Osteocyte (in vitro differentiated cells): ENCODE measurements around the gene DYNC1H1. TPM values are rescaled to one million over a fixed set of nuclear protein-coding genes. Genes with fewer than 3 reads are reported as not detected.
A peak's percentile ranks its signal among the peaks of the same experiment; 100 is the strongest.

Source experiments
- DNase-seq: peaks from one replicate; pipeline ENCODE4 v3.0.0; 2021; ENCODE audit warnings: mixed read lengths; ENCODE audit not compliant: unreplicated experiment; ENCODE audit errors: extremely low spot score
- H3K27ac Mint-ChIP-seq: one replicate; pipeline ENCODE4 v1.8.0; 2021; ENCODE audit warnings: mild to moderate bottlenecking, mixed read lengths; ENCODE audit not compliant: unreplicated experiment
- H3K27me3 Mint-ChIP-seq: one replicate; pipeline ENCODE4 v1.8.0; 2021; ENCODE audit warnings: mixed read lengths; ENCODE audit not compliant: unreplicated experiment
- H3K36me3 Mint-ChIP-seq: one replicate; pipeline ENCODE4 v1.8.0; 2021; ENCODE audit warnings: mixed read lengths; ENCODE audit not compliant: unreplicated experiment
- H3K4me1 Mint-ChIP-seq: one replicate; pipeline ENCODE4 v1.8.0; 2021; ENCODE audit warnings: mixed read lengths; ENCODE audit not compliant: unreplicated experiment
- H3K4me3 Mint-ChIP-seq: one replicate; pipeline ENCODE4 v1.8.0; 2021; ENCODE audit warnings: mild to moderate bottlenecking, moderate library complexity, mixed read lengths; ENCODE audit not compliant: unreplicated experiment
- H3K9me3 Mint-ChIP-seq: one replicate; pipeline ENCODE4 v1.8.0; 2021; ENCODE audit warnings: mixed read lengths; ENCODE audit not compliant: unreplicated experiment
- long read RNA-seq: library from polyadenylated mRNA; unstranded; transcript quantifications from one replicate; pipeline ENCODE4 v2.0.0, GENCODE V29; 2021
- total RNA-seq: library from RNA; stranded (reverse); gene quantifications from 2 replicates; pipeline ENCODE4 v1.2.1, GENCODE V29; 2021
- TF ChIP-seq, protein P1 (sequence below): fragments of 200-600 bp; sonication (generic); IDR thresholded peaks from 2 replicates; pipeline ENCODE4 v1.5.0; 2021; ENCODE audit warnings: antibody characterized with exemption, mild to moderate bottlenecking, moderate library complexity

Gene DYNC1H1
- total RNA-seq, result 821 and 886 TPM in 2 replicates
- long read RNA-seq, transcript DYNC1H1-226 (13 exons, 2,163 nt), result major isoform, 15 of 1,268 reads
- long read RNA-seq, partial matches to known transcripts, result 1,230 of 1,268 reads
- long read RNA-seq, other reads (novel, unspliced or antisense), result 21 of 1,268 reads

DNA sequence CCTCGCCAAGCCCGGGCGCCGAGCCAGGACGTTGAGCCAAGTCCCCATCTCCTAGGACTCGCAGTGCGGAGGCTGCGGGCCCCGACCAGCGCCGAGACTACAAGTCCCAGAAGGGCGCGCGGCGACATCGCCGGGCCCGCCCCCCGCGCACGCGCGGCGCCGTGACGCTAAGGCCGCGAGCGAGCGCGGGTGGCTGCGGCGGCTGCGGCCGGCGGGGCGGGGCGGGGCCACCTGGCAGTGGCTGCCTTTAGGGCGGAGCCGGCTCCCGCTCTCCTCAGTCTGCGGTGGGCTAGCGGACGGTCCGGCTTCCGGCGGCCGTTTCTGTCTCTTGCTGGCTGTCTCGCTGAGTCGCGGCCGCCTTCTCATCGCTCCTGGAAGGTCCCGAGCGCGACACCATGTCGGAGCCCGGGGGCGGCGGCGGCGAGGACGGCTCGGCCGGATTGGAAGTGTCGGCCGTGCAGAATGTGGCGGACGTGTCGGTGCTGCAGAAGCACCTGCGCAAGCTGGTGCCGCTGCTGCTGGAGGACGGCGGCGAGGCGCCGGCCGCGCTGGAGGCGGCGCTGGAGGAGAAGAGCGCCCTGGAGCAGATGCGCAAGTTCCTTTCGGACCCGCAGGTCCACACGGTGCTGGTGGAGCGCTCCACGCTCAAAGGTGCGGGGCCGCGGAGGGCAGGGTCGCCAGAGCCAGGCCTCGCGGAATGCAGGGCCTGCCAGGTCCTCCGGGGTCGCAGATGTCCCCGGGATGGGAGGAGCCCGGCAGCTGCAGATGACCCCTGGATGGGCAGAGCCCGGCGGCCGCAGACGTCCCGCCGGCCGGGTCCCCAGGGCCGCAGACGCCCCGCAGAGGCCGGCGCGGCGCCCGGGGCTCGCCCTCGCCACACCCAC, at the start of gene DYNC1H1:
TSS of gene DYNC1H1 (plus strand) at position 277 of the 884 bp plus-strand sequence. CDS start at position 396, 119 bp downstream.
- peak; percentile 97 for DNase-seq
- Mint-ChIP-seq H3K36me3 (peaks cover 7% of the 10 kb centered on the region), H3K27ac (peak within 1 kb of the TSS; percentile 94), H3K4me1 (peaks cover 65% of the 10 kb centered on the region), H3K27me3 (no peaks in the 10 kb centered on the region), H3K9me3 (no peaks in the 10 kb centered on the region), H3K4me3 (peak within 1 kb of the TSS; percentile 91)
- TF ChIP-seq, protein P1, sequence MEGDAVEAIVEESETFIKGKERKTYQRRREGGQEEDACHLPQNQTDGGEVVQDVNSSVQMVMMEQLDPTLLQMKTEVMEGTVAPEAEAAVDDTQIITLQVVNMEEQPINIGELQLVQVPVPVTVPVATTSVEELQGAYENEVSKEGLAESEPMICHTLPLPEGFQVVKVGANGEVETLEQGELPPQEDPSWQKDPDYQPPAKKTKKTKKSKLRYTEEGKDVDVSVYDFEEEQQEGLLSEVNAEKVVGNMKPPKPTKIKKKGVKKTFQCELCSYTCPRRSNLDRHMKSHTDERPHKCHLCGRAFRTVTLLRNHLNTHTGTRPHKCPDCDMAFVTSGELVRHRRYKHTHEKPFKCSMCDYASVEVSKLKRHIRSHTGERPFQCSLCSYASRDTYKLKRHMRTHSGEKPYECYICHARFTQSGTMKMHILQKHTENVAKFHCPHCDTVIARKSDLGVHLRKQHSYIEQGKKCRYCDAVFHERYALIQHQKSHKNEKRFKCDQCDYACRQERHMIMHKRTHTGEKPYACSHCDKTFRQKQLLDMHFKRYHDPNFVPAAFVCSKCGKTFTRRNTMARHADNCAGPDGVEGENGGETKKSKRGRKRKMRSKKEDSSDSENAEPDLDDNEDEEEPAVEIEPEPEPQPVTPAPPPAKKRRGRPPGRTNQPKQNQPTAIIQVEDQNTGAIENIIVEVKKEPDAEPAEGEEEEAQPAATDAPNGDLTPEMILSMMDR, result no peak

DNA sequence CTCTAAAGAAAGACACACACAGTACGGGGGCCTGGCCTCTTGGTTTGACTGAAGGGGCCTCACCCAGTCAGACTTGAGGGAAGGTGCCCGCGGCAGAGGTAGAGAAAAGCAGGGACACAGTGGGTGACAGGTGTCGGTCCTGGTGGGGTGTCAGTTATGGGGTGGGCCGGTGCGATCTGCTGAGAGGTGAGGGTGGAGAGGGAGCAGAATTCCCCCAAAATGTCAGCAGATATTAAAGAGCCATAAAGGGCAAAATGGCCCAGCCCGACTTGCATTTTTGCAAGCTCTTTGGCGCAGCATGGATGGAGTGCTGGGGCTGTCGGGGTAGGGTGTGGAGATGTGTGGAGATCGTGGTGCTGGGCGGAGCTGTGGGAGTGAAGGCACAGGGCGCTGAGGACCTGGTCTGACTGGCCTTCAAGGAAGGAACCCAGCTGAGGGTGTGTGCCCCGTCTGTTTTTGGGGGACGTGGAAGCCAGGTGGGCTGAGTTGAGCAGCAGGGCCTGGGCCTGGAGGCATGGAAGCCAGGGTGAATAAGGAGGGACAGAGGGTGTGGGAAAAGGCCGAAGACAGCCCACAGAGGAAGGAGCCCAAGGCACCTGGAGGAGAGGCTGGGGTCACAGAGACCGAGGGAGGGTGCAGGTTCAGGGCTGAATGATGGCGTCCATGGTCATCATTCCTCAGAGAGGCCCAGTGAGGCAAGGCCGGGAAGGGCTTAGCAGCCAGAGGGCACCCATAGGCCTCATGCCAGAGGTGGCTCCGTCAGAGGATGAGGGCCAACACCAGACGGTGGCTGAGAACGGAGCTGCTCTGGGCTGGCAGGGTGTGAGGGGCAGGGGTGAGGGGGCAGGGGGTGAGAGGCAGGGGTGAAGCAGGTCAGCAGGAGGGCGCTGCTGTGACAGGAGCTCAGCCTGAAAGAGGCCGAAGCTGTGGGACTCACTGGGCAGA, 48.2 kb upstream of the DYNC1H1 start:
- Mint-ChIP-seq H3K27ac (no peak overlapping the region), H3K27me3 (no peaks in the 10 kb centered on the region), H3K9me3 (no peaks in the 10 kb centered on the region), H3K4me3 (no peak overlapping the region), H3K4me1 (peaks cover 27% of the 10 kb centered on the region), H3K36me3 (peaks cover 27% of the 10 kb centered on the region)
- TF ChIP-seq, protein P1, result no peak
- no peak for DNase-seq

- Mint-ChIP-seq H3K4me3 (no peak overlapping the region), H3K27me3 (no peaks in the 10 kb centered on the region), H3K4me1 (peaks cover 27% of the 10 kb centered on the region), H3K36me3 (peaks cover 30% of the 10 kb centered on the region), H3K9me3 (no peaks in the 10 kb centered on the region), H3K27ac (peak overlapping the region; percentile 72)
- no peak for DNase-seq
- TF ChIP-seq, protein P1, result no peak
These were observed 47.5 kb upstream of the DYNC1H1 start for GRCh38 chr14:101916816-101917412.

DNA sequence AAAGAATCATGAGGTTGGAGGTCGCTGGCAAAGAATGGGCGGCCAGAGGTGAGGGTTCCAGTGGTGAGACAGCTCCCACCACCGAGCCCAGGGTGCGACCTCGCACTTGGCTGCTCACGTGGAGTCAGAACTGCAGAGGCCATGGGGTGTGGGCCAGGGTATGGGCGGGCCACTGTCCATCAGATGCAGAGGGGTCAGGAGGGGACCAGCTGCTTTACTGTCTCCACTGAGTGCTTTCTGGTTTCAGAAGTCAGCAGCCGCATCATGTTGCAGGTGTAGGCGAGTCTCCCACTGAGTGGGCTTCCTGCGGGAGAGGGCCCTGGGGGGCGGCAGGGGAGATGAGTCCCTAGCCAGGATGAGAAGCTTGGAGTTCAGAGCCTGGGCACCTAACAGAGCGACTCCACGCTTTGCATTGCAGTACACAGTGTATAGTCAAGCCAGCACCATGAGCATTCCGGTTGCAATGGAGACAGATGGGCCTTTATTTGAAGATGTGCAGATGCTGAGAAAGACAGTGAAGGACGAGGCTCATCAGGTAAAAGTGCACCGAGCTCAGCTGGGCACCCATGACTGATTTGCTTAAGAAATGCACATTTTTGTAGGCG, 46.9 kb upstream of the DYNC1H1 start:
- Mint-ChIP-seq H3K4me3 (peak overlapping the region; percentile 38), H3K9me3 (no peaks in the 10 kb centered on the region), H3K27ac (peak overlapping the region; percentile 72), H3K27me3 (no peaks in the 10 kb centered on the region), H3K36me3 (peaks cover 28% of the 10 kb centered on the region), H3K4me1 (peaks cover 27% of the 10 kb centered on the region)
- DNase-seq, result no peak
- TF ChIP-seq, protein P1, result no peak
